ENCODE data around the gene FOXL3.
A peak's percentile ranks its signal among the peaks of the same experiment; 100 is the strongest.
"Not testable (repeated sequence)": the region's sequence is repeated elsewhere in the genome, so short reads cannot be mapped to it uniquely, and the experiment has no call there.

- TF ChIP-seq CTCF (conservative IDR thresholded peaks at IDR 0.05; ENCODE audit: low read depth, low read length) = peak; percentile 37
- TF ChIP-seq EZH2 (IDR thresholded peaks at IDR 0.05; ENCODE audit: borderline replicate concordance, low read depth, low read length, poor library complexity, severe bottlenecking) = not testable (repeated sequence)
Observed at GRCh38 chr7:262631-263311, 27.2 kb upstream of the FOXL3 start.

All from A673 (cell line).